Breast epithelium (tissue), 3 donors: ENCODE results near the gene MGAT5.

Source experiments
- POLR2A ChIP-seq: fragments of 450-650 bp; IDR thresholded peaks from one replicate; pipeline ENCODE4 v1.6.1; 2016; ENCODE audit warnings: antibody characterized with exemption, mild to moderate bottlenecking, moderate library complexity
- POLR2AphosphoS5 ChIP-seq, 3 donors: sonication (generic); formaldehyde crosslinking; IDR thresholded peaks; one replicate each; pipeline ENCODE4 v1.6.1; 2017; ENCODE audit warnings: antibody characterized with exemption in 3 of 3
- TF ChIP-seq, protein P1 (sequence below), 3 donors: fragments of 450-650 bp; IDR thresholded peaks; one replicate each; pipeline ENCODE4 v1.5.1; 2016 to 2017; ENCODE audit warnings: antibody characterized with exemption in 3 of 3, mild to moderate bottlenecking in 3 of 3, moderate library complexity in 3 of 3

DNA sequence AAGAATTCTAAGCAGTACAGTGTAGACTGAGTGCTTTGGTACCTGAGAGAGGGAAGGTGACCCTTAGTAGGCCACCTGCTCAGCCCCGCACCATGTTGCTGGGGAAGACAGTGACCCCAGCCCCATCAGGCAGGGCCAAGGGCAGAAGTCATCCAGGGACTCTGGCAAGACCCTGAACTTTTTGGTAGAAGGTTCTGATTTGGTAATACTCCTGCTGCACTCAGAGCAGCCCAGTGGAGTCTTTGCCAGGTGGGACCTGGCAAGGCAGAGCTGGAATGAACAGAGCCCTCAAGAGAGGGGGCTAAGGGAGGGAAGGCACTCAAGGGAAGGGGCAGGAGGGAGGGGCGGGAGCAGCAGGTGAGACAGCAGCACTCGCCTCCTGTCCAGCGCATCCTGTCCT is 191.2 kb downstream of the MGAT5 start:
- TF ChIP-seq, protein P1, sequence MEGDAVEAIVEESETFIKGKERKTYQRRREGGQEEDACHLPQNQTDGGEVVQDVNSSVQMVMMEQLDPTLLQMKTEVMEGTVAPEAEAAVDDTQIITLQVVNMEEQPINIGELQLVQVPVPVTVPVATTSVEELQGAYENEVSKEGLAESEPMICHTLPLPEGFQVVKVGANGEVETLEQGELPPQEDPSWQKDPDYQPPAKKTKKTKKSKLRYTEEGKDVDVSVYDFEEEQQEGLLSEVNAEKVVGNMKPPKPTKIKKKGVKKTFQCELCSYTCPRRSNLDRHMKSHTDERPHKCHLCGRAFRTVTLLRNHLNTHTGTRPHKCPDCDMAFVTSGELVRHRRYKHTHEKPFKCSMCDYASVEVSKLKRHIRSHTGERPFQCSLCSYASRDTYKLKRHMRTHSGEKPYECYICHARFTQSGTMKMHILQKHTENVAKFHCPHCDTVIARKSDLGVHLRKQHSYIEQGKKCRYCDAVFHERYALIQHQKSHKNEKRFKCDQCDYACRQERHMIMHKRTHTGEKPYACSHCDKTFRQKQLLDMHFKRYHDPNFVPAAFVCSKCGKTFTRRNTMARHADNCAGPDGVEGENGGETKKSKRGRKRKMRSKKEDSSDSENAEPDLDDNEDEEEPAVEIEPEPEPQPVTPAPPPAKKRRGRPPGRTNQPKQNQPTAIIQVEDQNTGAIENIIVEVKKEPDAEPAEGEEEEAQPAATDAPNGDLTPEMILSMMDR (IDR thresholded peaks at IDR 0.05), result no peak
- no peak for TF ChIP-seq POLR2A
- no peak for TF ChIP-seq POLR2AphosphoS5 (IDR thresholded peaks at IDR 0.05)
